RWPE1 (cell line): ENCODE results near the gene DOCK3.

Experiments used
- CTCF ChIA-PET: fragments of 350-600 bp; sonication (Branson Sonifier 250); formaldehyde crosslinking; extraction: SDS; loops from one replicate; lab custom pipeline; 2021; lab: Yijun Ruan, JAX
- POLR2A ChIA-PET: fragments of 400-600 bp; formaldehyde crosslinking; extraction: SDS; loops from one replicate; lab custom pipeline; 2020; ENCODE audit warnings: antibody characterized with exemption; ENCODE audit not compliant: low non-redundant PET; lab: Yijun Ruan, JAX
- DNase-seq: peaks from one replicate; pipeline ENCODE4 v3.0.0; 2012; ENCODE audit warnings: low spot score
- H3K27ac ChIP-seq: fragments of 450-650 bp; 2 replicates; pipeline ENCODE4 v1.5.1; 2017
- TF ChIP-seq, protein P1 (sequence below): fragments of 450-650 bp; conservative IDR thresholded peaks from 2 replicates; pipeline ENCODE4 v1.5.1; 2017; ENCODE audit warnings: low read depth, mild to moderate bottlenecking

Gene DOCK3

GRCh38 chr3:51044982-51045381, 370.3 kb downstream of the DOCK3 start:
- ChIA-PET CTCF (interaction anchor here (1.0 kb wide), 1 partner anchor 12 kb away, joined by 3 read pairs; no protein-coding TSS in a partner anchor), POLR2A (no interaction called here)
- no peak overlapping the region for H3K27ac ChIP-seq
- DNase-seq = no peak
- TF ChIP-seq, protein P1, sequence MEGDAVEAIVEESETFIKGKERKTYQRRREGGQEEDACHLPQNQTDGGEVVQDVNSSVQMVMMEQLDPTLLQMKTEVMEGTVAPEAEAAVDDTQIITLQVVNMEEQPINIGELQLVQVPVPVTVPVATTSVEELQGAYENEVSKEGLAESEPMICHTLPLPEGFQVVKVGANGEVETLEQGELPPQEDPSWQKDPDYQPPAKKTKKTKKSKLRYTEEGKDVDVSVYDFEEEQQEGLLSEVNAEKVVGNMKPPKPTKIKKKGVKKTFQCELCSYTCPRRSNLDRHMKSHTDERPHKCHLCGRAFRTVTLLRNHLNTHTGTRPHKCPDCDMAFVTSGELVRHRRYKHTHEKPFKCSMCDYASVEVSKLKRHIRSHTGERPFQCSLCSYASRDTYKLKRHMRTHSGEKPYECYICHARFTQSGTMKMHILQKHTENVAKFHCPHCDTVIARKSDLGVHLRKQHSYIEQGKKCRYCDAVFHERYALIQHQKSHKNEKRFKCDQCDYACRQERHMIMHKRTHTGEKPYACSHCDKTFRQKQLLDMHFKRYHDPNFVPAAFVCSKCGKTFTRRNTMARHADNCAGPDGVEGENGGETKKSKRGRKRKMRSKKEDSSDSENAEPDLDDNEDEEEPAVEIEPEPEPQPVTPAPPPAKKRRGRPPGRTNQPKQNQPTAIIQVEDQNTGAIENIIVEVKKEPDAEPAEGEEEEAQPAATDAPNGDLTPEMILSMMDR = no peak

GRCh38 chr3:51052562-51052961, 377.8 kb downstream of the DOCK3 start:
- POLR2A ChIA-PET = no interaction called here
- CTCF ChIA-PET = no interaction called here
- no peak for DNase-seq
- no peak overlapping the region for H3K27ac ChIP-seq
- TF ChIP-seq, protein P1 = no peak

- CTCF ChIA-PET = no interaction called here
- no peak for DNase-seq
- POLR2A ChIA-PET = no interaction called here
- TF ChIP-seq, protein P1 = no peak
- no peak overlapping the region for H3K27ac ChIP-seq
Observed at GRCh38 chr3:51057121-51057520, 382.4 kb downstream of the DOCK3 start.

DNA sequence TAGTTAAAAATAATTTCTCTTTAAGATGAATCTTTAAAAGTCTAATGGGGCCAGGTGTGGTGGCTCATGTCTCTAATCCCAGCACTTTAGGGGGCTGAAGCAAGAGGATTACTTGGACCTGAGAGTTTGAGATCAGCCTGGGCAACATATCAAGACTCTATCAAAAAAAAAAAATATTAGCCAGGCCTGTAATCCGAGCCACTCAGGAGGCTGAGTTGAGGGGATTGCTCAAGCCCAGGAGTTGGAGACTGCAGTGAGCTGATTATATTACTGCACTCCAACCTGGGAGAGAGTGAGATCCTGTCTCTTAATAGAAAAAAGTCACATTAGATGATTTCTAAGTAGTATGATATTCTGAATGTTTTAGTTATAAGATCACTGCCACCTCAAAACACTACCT, 388.3 kb downstream of the DOCK3 start:
- DNase-seq = no peak
- ChIA-PET POLR2A (no interaction called here), CTCF (no interaction called here)
- no peak overlapping the region for H3K27ac ChIP-seq
- TF ChIP-seq, protein P1 = no peak

DNA sequence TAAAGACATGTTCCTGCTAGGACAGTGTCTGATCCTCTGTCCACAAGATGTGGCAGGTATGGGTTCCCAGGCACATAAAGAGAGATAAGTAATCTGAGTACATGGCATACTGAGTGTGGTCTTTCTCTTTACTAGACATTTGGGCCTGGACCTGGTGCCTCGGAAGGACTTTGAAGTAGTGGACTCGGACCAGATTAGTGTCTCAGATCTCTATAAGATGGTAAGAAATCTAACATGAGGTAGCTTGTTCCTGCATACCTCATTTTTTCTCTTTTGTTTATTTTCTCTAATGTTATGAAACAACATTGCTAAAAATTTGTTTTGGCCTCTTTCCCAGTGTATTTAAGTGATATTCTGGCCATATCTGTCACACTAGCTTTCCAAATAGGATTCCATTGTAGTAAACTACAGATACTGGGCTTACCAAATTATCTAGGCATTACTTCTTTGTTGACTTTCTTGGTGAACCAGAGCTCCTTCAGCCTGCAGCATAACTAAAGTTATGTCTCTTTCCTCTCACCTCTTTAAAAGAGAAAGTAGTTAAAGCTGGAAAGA, 400.6 kb downstream of the DOCK3 start:
- POLR2A ChIA-PET = no interaction called here
- TF ChIP-seq, protein P1 = no peak
- H3K27ac ChIP-seq = no peak overlapping the region
- CTCF ChIA-PET = no interaction called here
- no peak for DNase-seq

GRCh38 chr3:51082363-51082762, 407.6 kb downstream of the DOCK3 start:
- ChIA-PET CTCF (interaction anchor here (0.5 kb wide), 1 partner anchor 116 kb away, joined by 3 read pairs; no protein-coding TSS in a partner anchor), POLR2A (no interaction called here)
- DNase-seq = no peak
- H3K27ac ChIP-seq = no peak overlapping the region
- TF ChIP-seq, protein P1 = no peak
